ENCODE results near the gene STK32B.

DNA sequence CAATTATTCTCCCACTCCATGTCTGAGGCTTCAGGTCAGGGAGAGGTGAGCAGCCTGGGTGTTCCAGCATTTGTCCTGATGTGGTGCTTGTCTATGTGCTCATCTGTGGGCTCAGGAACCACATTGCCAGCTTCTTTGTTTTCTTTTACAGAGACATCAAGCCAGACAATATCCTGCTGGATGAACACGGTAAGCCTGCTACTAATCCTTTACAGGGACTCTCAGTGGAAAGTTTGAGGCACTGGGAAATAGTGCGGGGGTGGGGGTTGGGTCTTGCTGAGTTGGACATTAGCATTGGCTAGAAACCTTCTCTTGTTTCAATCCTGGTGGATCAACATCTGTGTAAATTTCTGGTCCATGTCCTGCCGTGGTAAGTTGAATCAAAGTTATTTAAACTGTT is 346.8 kb downstream of the STK32B start:
- TF ChIP-seq, protein P1, sequence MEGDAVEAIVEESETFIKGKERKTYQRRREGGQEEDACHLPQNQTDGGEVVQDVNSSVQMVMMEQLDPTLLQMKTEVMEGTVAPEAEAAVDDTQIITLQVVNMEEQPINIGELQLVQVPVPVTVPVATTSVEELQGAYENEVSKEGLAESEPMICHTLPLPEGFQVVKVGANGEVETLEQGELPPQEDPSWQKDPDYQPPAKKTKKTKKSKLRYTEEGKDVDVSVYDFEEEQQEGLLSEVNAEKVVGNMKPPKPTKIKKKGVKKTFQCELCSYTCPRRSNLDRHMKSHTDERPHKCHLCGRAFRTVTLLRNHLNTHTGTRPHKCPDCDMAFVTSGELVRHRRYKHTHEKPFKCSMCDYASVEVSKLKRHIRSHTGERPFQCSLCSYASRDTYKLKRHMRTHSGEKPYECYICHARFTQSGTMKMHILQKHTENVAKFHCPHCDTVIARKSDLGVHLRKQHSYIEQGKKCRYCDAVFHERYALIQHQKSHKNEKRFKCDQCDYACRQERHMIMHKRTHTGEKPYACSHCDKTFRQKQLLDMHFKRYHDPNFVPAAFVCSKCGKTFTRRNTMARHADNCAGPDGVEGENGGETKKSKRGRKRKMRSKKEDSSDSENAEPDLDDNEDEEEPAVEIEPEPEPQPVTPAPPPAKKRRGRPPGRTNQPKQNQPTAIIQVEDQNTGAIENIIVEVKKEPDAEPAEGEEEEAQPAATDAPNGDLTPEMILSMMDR (IDR thresholded peaks at IDR 0.05 in 4 of 5, conservative IDR thresholded peaks at IDR 0.05 in 1 of 5), result no peak
- no peak for TF ChIP-seq POLR2A (IDR thresholded peaks at IDR 0.05)

All from gastrocnemius medialis (tissue), 4 donors.